ENCODE measurements around the gene KLHL9. TPM values are rescaled to one million over a fixed set of nuclear protein-coding genes. Genes with fewer than 3 reads are reported as not detected.

The KLHL9 gene
- total RNA-seq, 1 donor, result 38.4 TPM

- Histone ChIP-seq H3K9me3 (ENCODE audit: low read depth, low read length) (no peaks in the 10 kb centered on the region), H3K4me1 (ENCODE audit: insufficient read depth, low read length) (no peaks in the 10 kb centered on the region), H3K27ac (ENCODE audit: low read depth, low read length) (no peak within 1 kb of the TSS), H3K4me2 (ENCODE audit: insufficient read depth, low read length) (no peak within 1 kb of the TSS), H2AFZ (ENCODE audit: low read length) (no peak within 1 kb of the TSS), H3K36me3 (ENCODE audit: insufficient read depth, low read length) (no peaks in the 10 kb centered on the region), H4K20me1 (ENCODE audit: insufficient read depth, low read length) (no peaks in the 10 kb centered on the region), H3K79me2 (ENCODE audit: insufficient read depth, low read length) (no peaks in the 10 kb centered on the region), H3K4me3 (ENCODE audit: insufficient read depth, low read length) (no peak within 1 kb of the TSS), H3K27me3 (ENCODE audit: insufficient read depth, low read length) (peaks cover 63% of the 10 kb centered on the region)
- no peak for DNase-seq (ENCODE audit: insufficient read length, low spot score, missing footprints)
- TF ChIP-seq CTCF (IDR thresholded peaks at IDR 0.05; ENCODE audit: extremely low read depth, low read depth, low read length), result no peak
Measured at GRCh38 chr9:21305213-21305612, 30.0 kb downstream of the KLHL9 start, which contains the start of gene IFNA5. Gene IFNA5 (minus strand): TSS chr9:21305313. CDS start chr9:21305256, 57 bp downstream.

- no peak for DNase-seq (ENCODE audit: insufficient read length, low spot score, missing footprints)
- Histone ChIP-seq H3K9me3 (ENCODE audit: low read depth, low read length) (no peaks in the 10 kb centered on the region), H3K79me2 (ENCODE audit: insufficient read depth, low read length) (no peaks in the 10 kb centered on the region), H3K4me1 (ENCODE audit: insufficient read depth, low read length) (no peaks in the 10 kb centered on the region), H2AFZ (ENCODE audit: low read length) (no peak overlapping the region), H3K4me2 (ENCODE audit: insufficient read depth, low read length) (no peak overlapping the region), H3K27me3 (ENCODE audit: insufficient read depth, low read length) (peaks cover 11% of the 10 kb centered on the region), H3K27ac (ENCODE audit: low read depth, low read length) (no peak overlapping the region), H3K4me3 (ENCODE audit: insufficient read depth, low read length) (no peak overlapping the region), H4K20me1 (ENCODE audit: insufficient read depth, low read length) (no peaks in the 10 kb centered on the region), H3K36me3 (ENCODE audit: insufficient read depth, low read length) (no peaks in the 10 kb centered on the region)
- TF ChIP-seq CTCF (IDR thresholded peaks at IDR 0.05; ENCODE audit: extremely low read depth, low read depth, low read length), result no peak
Measured at GRCh38 chr9:21295992-21296391, 39.2 kb downstream of the KLHL9 start.

DNA sequence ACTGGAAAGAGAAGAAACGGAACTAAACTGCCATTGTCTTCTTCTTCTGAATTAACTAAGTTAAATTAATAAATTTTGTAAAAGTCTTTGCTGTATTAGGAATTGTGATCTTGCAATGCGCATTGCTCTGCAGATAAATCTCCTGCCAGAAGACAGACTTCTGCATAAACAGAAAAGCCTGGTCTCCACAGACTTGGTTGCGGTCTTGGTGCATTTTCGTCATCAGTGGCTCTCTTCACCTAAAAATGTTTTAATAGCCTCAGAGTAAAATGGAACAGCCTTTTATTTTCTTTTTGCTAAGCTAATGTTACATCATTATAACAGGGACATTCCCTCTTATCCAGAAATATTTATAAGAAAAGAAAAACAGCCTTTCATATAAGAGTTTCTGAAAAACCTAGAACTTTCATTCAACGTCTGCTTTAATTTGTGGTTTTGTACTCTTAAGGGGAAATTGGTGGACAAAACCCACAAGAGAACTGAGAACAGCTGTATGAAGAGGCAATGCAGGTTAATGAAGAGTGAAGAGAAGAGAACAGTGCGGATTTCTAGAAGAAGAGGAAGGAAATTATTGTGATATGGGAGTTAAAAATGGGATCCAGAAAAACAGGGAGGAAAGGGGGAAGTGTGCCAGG is 40.2 kb downstream of the KLHL9 start:
- DNase-seq (ENCODE audit: insufficient read length, low spot score, missing footprints), result no peak
- Histone ChIP-seq H3K36me3 (ENCODE audit: insufficient read depth, low read length) (no peaks in the 10 kb centered on the region), H2AFZ (ENCODE audit: low read length) (no peak overlapping the region), H3K79me2 (ENCODE audit: insufficient read depth, low read length) (no peaks in the 10 kb centered on the region), H3K4me2 (ENCODE audit: insufficient read depth, low read length) (no peak overlapping the region), H4K20me1 (ENCODE audit: insufficient read depth, low read length) (no peaks in the 10 kb centered on the region), H3K9me3 (ENCODE audit: low read depth, low read length) (no peaks in the 10 kb centered on the region), H3K27me3 (ENCODE audit: insufficient read depth, low read length) (peaks cover 6% of the 10 kb centered on the region), H3K27ac (ENCODE audit: low read depth, low read length) (no peak overlapping the region), H3K4me3 (ENCODE audit: insufficient read depth, low read length) (no peak overlapping the region), H3K4me1 (ENCODE audit: insufficient read depth, low read length) (no peaks in the 10 kb centered on the region)
- TF ChIP-seq CTCF (IDR thresholded peaks at IDR 0.05; ENCODE audit: extremely low read depth, low read depth, low read length), result no peak

DNA sequence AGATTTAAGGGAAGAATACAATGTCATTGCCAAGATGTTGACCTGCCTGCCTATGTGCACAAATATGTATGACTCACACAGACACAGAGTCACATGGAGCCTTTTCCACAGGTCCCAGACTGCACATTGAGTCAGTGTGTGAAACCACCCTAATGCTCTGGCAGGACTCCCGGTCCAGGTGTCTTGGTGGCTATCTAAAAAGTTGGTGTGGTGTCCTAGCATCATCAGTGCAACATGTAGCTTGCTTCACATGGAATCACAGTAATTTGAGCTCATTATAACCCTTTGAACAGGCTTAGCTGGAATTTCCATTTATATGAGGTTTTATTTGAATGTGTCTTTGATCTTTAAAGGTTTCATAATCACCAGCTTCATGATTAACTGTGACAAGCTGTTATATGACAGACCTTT is 40.8 kb downstream of the KLHL9 start:
- Histone ChIP-seq H3K36me3 (ENCODE audit: insufficient read depth, low read length) (no peaks in the 10 kb centered on the region), H4K20me1 (ENCODE audit: insufficient read depth, low read length) (no peaks in the 10 kb centered on the region), H3K4me3 (ENCODE audit: insufficient read depth, low read length) (no peak overlapping the region), H3K4me1 (ENCODE audit: insufficient read depth, low read length) (no peaks in the 10 kb centered on the region), H3K79me2 (ENCODE audit: insufficient read depth, low read length) (no peaks in the 10 kb centered on the region), H3K9me3 (ENCODE audit: low read depth, low read length) (no peaks in the 10 kb centered on the region), H3K27ac (ENCODE audit: low read depth, low read length) (no peak overlapping the region), H3K27me3 (ENCODE audit: insufficient read depth, low read length) (peaks cover 11% of the 10 kb centered on the region), H3K4me2 (ENCODE audit: insufficient read depth, low read length) (no peak overlapping the region), H2AFZ (ENCODE audit: low read length) (no peak overlapping the region)
- no peak for TF ChIP-seq CTCF (IDR thresholded peaks at IDR 0.05; ENCODE audit: extremely low read depth, low read depth, low read length)
- no peak for DNase-seq (ENCODE audit: insufficient read length, low spot score, missing footprints)
